GM19455 (cell line): ENCODE results near the gene ZIC1.

ENCODE experiments used
- ATAC-seq: cut with Tn5 transposase; IDR thresholded peaks from one replicate; pipeline ENCODE4 v1.9.1; 2021; ENCODE audit not compliant: unreplicated experiment

Gene ZIC1

GRCh38 chr3:147394884-147395225 is 14.3 kb upstream of the ZIC1 start:
- no peak for ATAC-seq

DNA sequence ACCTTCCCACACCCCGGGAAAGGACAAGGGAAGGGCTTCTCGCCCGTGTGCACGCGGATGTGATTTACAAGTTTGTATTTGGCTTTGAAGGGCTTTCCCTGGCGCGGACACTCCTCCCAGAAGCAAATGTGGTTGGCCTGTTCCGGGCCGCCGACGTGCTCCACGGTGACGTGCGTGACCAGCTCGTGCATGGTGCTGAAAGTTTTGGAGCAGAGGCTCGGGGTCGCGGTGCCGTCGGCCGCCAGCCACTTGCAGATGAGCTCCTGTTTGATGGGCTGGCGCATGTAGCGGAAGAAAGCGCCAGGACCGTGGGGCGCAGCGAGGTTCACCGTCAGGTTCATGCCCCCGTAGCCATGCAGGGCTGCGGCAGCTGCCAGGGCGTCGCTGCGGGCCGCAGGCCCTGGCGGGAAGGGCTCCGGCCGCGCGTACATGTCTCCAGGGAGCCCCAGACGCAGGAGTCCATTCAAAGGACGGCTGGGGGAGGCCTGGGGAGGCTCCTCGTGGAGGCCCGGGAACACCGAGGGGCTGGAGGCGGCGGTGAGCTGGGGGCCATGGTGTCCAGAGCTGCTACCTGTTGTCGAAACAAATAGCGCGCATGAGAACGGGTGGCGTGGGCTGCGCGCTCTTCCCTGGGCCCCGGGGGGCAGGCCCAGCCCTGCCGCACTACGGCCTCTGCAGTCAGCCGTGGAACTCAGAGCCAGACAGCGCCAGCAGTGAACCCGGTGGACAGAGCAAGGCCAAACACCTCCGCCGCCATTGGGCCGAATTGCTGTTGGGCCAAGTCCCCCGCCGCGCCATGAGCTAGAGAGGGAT is 13.1 kb upstream of the ZIC1 start:
- ATAC-seq = no peak

GRCh38 chr3:147396712-147397046 is 12.5 kb upstream of the ZIC1 start:
- no peak for ATAC-seq

DNA sequence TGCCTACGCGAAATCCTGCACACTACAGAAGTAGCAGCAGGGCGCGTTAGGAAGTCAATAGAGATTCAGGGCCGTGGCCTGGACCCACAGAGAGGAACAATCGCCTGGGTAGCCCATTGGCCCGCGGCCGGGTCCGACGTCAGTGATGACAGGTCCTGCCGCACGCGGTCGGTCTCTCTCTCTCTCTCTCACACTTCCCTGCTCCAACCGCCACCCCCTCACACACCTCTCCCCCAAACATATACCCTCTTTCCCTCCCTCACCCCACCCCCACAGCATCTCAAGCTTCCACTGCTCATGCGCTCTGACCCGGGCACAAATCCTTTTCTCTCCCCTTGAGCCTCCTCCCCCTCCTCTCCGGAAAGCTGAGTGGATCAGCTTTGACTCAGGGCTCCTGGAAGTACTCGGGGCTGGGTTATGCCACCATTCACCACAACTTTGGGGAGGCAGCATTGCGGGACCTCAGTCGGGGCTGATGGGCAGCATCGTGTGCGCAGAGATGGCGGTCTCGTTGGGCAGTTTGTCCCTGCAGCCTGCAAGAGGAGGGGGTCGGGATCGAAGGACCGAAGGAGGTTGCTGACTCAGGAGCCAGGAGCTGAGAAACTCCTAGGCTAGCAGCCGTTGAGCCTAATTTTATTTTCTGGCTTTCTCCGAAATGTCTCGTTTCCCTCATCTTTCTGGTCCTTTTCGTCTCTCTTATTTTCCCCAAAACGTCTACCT is 11.8 kb upstream of the ZIC1 start:
- ATAC-seq = no peak

DNA sequence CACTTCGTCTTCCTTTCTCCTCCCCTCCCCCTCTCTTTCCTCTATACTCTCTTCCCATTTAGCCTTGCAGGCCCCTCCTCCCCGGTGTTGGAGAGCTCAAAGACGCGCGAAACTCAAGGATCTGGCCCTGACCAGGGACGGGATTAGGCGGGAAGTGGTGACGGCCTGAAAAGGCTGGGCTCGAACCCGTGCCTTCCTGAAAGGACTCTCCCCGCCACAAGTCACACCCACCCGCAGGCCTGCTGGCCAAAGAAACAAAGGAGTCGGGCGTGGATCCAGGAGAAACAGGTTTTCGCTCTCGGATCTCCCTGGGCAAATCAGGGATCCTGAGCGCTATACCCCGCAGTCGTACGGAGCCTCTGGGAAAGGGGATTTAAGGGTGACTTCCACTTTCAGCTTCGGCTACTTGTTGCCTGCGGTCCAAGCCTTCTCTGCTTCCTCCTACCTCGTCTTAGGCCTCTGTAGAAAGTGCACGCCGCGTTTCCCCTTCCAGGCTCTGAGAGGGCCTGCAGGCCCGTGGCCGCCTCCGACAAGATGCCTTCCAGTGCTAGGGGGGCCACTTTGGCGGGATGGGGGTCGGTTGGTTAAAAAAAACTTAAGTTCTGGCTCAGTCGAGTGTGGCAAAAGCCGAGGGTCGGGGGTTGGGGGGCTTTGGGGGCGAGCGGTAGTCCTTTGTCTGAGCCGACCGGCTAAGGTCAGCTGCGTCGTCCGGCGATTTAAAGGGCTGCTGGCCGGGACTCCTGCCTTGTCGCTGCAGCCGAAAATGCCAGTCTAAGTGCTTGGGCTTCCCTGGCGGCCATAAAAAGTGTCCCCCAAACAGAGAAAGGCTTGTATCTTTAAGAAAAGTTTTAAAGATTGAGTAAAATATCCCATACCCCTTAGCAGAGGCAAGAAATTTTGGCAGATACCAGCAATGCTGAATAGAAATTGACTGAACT is 11.0 kb upstream of the ZIC1 start:
- ATAC-seq = no peak

DNA sequence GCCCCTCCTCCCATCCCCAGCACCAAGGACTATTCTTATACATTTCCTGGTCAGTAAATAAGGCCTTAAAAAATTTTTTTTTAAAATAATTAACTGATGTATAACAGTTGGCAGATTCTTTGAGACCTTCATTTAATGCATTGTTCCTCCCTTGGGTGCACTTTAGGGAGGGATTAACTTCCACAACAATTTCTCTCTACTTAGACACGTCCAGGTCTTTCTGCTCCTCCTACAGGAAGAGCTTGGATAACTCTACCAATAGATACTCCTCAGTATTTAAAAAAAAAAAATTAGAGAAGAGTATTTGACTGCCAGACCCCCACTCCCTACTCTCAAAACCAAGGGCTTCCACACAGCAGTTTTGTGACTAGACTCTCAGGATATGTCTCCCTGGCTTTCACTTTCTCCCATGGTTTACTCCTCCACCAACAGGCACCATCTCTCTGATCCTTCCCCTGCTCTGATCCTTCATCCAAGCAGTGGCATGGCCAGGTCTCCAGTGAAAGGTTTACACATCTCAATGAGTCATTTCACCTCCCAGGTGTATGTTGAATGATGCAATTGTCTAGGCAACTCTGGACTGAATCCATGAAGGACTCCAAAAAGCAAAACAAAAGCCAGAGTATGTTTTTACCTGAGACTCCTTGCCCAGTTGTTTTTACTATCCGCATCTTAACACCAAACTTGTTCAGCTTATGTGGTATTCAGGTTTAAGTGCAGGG is 10.2 kb upstream of the ZIC1 start:
- ATAC-seq = no peak

DNA sequence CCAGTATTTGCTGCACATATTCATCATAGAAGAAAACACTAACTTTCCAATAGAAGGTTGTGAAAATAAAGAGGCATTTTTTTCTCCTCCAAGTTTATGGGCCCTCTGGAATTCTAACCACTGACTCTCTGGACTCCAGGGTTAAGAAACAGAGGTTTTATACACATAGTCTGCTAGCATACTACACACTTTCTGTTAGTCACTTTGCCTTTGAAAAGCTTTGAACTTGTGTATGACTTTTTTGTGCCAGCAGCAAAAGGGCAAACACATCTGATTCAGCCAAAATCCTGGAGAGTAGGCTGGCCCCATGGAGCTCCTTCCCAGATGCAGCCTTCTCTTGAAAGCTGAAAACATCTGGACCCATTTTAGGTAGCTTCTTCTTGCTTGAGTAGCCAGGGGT is 9.1 kb upstream of the ZIC1 start:
- ATAC-seq = no peak

GRCh38 chr3:147400999-147401398 is 8.2 kb upstream of the ZIC1 start:
- ATAC-seq = no peak

GRCh38 chr3:147401421-147401820 is 7.7 kb upstream of the ZIC1 start:
- no peak for ATAC-seq

- ATAC-seq = no peak
These were observed 7.0 kb upstream of the ZIC1 start for GRCh38 chr3:147402159-147402558.

- no peak for ATAC-seq
These were observed 5.7 kb upstream of the ZIC1 start for GRCh38 chr3:147403511-147403910.

DNA sequence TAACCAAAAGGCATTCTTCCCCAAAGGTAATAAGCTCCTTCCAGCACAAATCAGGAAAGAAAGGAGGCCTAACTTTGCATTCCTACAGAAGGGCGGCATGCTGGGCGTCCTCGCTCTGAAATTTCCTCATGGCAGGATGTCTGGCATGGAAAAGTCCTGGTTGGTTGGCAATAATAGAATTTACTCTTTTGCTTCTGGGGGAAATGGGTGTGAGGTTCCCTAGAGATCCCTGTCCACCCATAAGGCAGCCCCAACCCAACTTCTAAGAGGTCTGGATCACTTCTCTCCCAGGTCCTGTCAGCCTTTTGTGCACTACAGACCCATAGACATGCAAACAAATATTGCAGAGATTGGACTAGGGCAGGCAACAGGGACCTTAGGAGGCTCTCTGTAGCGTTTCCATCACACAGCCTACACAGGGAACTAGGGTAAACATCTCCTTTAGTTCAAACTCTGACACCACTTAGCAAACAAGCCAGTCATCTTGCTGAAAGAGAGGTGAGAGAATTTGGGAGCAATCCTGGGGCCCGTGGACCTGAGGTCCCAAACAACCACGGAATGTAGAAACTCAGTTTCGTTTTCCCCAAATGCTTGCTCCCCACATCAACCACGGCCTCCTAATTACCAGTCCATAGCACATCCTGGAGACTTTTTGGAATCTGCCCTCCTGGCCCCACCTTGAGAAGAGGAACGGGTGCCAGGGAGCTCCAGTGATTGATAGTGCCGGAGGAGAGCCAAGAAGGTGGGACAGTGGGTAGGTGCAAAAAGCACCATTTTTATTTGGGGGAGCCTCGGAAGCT is 5.0 kb upstream of the ZIC1 start:
- no peak for ATAC-seq

DNA sequence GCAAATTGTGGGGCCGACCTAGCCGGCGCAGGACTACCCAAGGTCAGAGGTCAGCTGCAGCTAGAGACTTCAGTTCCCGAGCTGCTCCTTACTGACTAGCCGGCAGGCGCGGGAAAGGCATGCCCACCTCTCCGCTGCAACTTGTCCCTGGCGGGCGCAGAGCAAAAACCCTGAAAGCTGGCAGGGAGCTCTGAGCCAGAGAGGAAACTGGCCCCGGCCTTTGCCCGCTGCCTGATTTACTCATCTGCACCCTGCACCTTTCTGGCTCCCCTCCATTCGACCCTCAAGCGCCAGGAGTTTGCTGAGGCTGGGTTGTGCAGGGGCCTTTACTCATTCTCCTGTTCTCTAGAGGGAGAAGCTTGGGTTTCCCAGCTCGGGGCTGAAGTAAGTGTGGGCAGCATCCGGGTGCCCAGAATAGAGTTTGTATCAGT is 4.3 kb upstream of the ZIC1 start:
- no peak for ATAC-seq

DNA sequence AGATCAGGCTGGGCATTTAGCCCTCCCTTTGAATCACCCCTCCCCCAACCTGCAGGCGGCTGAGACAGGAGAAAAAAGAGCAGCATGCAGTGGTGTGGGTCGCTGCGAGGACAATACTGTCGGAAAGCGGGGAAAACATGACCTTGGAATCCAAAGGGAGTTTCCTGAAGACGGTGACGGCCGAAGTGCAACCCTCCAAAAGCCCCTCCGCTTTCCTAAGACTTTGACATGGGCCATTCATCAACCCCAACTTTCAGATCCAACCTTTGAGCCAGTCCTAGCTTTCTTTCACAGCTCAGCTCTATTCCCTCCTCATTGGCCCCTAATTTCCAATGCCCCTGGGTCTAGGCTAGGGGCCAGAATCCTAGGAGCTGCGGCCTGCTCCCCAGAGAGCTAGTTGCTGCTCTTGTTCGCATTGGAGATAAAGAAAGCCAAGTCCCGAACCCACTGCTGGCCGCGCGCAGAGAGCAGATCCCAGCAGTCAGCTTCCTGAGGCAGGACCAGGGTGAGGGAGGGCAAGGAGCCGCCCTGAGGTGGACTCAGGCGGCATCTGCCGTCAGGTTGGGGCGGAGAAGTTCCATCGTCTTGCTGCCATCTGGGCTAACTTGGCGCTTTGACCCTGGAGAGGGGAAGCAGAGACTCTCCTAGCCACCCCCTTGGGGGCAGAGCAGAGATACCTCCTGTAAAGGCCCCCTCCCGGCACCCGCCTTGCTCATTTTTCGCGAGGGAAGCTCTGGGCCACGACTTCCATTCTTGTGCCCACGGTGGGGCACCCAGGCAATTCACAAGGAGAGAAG is 3.7 kb upstream of the ZIC1 start:
- no peak for ATAC-seq

DNA sequence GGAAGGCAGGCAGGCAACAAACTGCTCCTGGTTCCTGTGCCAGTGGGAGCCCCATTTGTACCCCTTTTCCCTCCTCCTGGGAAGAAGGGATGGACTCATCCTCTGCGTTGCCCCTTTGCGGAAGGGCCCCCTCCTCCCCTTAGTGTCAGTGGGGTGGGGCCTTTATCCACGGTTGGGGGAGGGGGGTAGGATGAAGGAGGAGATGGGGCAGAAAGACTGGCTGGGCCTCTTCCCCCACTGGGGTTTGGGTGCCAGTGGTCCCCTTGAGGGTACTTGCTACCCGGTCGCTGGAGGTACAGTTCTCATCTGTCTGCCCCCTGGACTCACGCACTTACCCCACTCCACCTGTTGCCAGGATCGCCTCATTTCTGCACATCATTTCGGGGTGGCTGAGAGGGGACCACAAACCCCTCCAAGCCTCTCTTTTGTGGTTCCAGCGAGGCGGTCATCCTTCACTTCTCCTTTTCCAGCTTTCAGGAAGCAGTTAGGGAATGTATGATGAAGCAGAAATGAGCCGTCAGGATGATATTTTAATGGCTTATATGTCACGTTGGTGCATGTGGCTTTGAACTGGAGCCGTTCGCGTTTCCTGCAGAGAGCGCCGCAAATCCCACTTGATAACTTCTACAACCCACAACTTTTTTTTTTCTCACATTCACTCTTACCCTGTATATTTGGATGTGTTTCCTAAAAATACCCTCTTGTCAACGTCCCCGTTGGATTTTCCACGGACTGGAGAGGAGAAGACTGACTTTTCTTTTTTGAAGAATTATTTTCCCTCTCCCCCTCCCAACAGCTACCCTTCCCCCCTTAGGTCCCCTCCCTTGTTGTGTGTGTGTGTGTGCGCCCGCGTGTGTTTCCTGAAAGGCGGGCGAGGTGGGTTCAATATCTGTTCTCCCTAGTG is 2.9 kb upstream of the ZIC1 start, which contains the start of gene ZIC4:
Gene ZIC4 (minus strand): TSS at position 516 of the 904 bp plus-strand sequence. CDS start 3,746 bp downstream, outside the sequence.
- ATAC-seq = no peak

GRCh38 chr3:147407114-147407497 is 2.1 kb upstream of the ZIC1 start:
- no peak for ATAC-seq

- no peak for ATAC-seq
These were observed 1.5 kb upstream of the ZIC1 start for GRCh38 chr3:147407498-147408187.
